A673 (cell line): Measurements from ENCODE around the gene ST7.

ENCODE experiments used
- EZH2 ChIP-seq: fragments of 200-600 bp; sonication (generic); IDR thresholded peaks from 2 replicates; pipeline ENCODE4 v1.6.1; 2017; ENCODE audit warnings: borderline replicate concordance, low read depth, mild to moderate bottlenecking, mixed read lengths, antibody characterized with exemption, low read length; ENCODE audit not compliant: poor library complexity, severe bottlenecking
- TF ChIP-seq, protein P1 (sequence below): fragments of 300-800, 200-600 bp; sonication (generic); conservative IDR thresholded peaks from 2 replicates; pipeline ENCODE4 v1.5.1; 2017; ENCODE audit warnings: low read depth, mild to moderate bottlenecking, antibody characterized with exemption, low read length, moderate library complexity, mixed read lengths

DNA sequence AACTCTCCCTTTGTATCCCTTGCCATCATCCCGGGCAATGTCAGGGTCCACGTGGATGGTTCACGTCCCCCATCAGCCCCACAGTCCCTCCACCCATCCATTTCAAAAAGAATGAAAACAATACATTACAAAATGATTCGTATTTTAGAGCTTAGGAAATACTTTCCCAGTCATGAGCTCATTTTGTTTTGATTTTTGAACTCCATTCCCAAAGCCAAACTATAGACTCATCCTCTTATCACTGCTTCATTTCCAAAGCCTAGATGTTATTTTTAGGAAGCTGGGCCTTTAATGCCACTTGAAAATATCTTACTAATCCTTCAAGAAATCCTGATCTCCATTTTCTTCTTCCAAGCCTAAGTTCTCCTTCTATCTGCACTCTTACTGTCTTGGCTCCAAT lies 297.5 kb downstream of the ST7 start:
- TF ChIP-seq, protein P1, sequence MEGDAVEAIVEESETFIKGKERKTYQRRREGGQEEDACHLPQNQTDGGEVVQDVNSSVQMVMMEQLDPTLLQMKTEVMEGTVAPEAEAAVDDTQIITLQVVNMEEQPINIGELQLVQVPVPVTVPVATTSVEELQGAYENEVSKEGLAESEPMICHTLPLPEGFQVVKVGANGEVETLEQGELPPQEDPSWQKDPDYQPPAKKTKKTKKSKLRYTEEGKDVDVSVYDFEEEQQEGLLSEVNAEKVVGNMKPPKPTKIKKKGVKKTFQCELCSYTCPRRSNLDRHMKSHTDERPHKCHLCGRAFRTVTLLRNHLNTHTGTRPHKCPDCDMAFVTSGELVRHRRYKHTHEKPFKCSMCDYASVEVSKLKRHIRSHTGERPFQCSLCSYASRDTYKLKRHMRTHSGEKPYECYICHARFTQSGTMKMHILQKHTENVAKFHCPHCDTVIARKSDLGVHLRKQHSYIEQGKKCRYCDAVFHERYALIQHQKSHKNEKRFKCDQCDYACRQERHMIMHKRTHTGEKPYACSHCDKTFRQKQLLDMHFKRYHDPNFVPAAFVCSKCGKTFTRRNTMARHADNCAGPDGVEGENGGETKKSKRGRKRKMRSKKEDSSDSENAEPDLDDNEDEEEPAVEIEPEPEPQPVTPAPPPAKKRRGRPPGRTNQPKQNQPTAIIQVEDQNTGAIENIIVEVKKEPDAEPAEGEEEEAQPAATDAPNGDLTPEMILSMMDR = no peak
- TF ChIP-seq EZH2 = no peak
